ENCODE measurements around the gene RCN2. TPM values are rescaled to one million over a fixed set of nuclear protein-coding genes. Genes with fewer than 3 reads are reported as not detected.
A peak's percentile ranks its signal among the peaks of the same experiment; 100 is the strongest.

Gene RCN2
- total RNA-seq, 1 donor from 2014 or later: 111 TPM

DNA sequence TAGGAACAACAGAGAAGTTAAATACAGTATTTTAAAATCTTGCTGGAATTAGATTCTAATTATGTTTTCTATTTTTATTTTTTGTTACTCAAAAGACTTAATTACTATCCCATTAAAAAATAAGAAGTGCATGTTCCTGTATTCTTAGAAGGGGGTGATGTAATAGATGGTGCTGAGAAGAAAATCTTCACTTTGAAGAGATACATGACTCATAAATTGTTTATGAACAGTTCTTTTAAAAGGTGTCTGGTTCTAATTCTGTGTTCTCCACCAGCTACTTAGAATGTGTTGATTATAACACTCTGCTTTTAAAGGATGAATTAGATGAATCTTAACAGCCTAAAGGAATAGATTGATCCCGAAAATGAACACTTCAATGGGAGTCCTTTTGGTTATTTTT is 8.2 kb downstream of the RCN2 start:
- H3K36me3 Mint-ChIP-seq: peaks cover 39% of the 10 kb centered on the region

DNA sequence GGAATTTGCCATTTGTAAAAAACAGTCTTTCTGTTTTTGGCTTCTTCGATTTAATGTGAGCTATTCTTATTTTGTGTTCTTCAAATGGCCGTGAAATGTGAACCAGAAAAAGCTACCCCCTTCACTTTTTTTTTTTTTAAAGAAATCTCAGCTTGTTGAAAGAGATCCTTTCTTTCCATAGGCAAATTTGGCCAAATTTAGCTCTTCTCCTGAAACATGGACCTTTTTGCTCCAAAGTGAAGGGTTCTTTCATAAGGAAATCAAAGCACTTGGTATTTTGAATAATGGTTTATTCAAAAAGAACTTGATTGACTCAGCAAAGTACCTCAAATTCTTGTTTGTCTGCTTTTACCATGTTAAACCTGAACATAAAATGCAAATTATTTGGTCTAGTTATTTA is 10.1 kb downstream of the RCN2 start:
- H3K27me3 Mint-ChIP-seq (ENCODE audit: low read depth): no peaks in the 10 kb centered on the region
- peaks cover 35% of the 10 kb centered on the region for H3K36me3 Mint-ChIP-seq
- no peak overlapping the region for H3K27ac Mint-ChIP-seq
- no peak for DNase-seq (ENCODE audit: low spot score in 2 of 2, unreplicated experiment in 2 of 2)
- H3K4me3 Mint-ChIP-seq: no peak overlapping the region
- TF ChIP-seq, protein P1, sequence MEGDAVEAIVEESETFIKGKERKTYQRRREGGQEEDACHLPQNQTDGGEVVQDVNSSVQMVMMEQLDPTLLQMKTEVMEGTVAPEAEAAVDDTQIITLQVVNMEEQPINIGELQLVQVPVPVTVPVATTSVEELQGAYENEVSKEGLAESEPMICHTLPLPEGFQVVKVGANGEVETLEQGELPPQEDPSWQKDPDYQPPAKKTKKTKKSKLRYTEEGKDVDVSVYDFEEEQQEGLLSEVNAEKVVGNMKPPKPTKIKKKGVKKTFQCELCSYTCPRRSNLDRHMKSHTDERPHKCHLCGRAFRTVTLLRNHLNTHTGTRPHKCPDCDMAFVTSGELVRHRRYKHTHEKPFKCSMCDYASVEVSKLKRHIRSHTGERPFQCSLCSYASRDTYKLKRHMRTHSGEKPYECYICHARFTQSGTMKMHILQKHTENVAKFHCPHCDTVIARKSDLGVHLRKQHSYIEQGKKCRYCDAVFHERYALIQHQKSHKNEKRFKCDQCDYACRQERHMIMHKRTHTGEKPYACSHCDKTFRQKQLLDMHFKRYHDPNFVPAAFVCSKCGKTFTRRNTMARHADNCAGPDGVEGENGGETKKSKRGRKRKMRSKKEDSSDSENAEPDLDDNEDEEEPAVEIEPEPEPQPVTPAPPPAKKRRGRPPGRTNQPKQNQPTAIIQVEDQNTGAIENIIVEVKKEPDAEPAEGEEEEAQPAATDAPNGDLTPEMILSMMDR (IDR thresholded peaks at IDR 0.05; ENCODE audit: unreplicated experiment): no peak
- peaks cover 5% of the 10 kb centered on the region for H3K9me3 Mint-ChIP-seq
- H3K4me1 Mint-ChIP-seq: peaks cover 11% of the 10 kb centered on the region

More for the DNA sequence above, 8.2 kb downstream of the RCN2 start:
- no peak for DNase-seq (ENCODE audit: low spot score in 2 of 2, unreplicated experiment in 2 of 2)
- TF ChIP-seq, protein P1 (IDR thresholded peaks at IDR 0.05; ENCODE audit: unreplicated experiment): no peak
- Mint-ChIP-seq H3K27ac (no peak overlapping the region), H3K4me3 (no peak overlapping the region), H3K27me3 (ENCODE audit: low read depth) (no peaks in the 10 kb centered on the region), H3K4me1 (peaks cover 4% of the 10 kb centered on the region), H3K9me3 (peaks cover 5% of the 10 kb centered on the region)

DNA sequence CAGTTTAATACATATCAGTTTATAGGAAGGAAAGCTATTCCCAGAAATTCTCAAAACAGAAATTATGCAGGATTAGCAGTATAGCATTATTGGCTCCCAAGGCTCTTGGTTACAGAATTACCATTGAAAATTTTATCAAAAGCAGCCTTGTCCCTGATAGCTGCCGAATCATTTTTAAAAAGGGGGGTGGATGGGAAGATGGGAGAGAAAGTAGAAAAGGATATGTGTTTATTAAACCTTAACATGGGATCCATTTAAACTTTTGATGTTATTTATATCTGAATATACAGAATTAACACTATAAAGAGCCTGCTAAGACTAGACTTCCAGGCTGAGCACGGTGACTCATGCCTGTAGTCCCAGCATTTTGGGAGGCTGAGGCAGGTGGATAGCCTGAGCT is 10.8 kb downstream of the RCN2 start:
- TF ChIP-seq, protein P1 (IDR thresholded peaks at IDR 0.05; ENCODE audit: unreplicated experiment): no peak
- Mint-ChIP-seq H3K36me3 (peaks cover 33% of the 10 kb centered on the region), H3K4me1 (peaks cover 11% of the 10 kb centered on the region), H3K27ac (no peak overlapping the region), H3K4me3 (no peak overlapping the region), H3K27me3 (ENCODE audit: low read depth) (no peaks in the 10 kb centered on the region), H3K9me3 (peaks cover 5% of the 10 kb centered on the region)
- DNase-seq (ENCODE audit: low spot score in 2 of 2, unreplicated experiment in 2 of 2): no peak

DNA sequence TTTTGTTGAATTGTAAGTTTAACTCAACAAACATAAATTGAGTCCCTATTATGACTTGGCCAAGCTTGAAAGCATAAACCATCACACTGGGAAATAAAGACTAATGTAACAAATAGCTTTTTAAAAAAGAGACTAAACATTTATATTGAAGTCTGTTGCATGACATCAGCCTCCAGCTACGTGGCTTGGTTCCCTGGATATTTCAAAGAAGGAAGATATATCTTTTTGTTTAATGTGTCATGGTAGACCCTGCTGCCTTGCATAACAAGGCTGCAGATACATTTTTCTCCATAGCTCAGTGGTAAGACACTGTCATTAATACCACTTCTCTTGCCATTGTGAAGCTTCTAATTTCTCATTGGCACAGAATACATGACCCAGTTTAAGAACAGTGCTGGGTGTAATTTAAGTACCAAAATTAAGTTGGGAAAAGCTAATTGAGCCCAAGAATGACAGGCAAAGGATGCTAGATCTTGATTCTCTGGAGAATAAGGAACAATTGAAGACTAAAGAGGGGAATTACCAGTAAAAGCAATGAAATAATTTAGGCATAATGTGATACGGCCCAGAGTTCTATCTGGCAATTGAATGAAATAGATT is 14.0 kb downstream of the RCN2 start:
- Mint-ChIP-seq H3K4me1 (peaks cover 11% of the 10 kb centered on the region), H3K27ac (peak overlapping the region; percentile 45), H3K9me3 (peaks cover 5% of the 10 kb centered on the region), H3K36me3 (peaks cover 44% of the 10 kb centered on the region), H3K4me3 (no peak overlapping the region), H3K27me3 (ENCODE audit: low read depth) (no peaks in the 10 kb centered on the region)
- TF ChIP-seq, protein P1 (IDR thresholded peaks at IDR 0.05; ENCODE audit: unreplicated experiment): no peak
- no peak for DNase-seq (ENCODE audit: low spot score in 2 of 2, unreplicated experiment in 2 of 2)

DNA sequence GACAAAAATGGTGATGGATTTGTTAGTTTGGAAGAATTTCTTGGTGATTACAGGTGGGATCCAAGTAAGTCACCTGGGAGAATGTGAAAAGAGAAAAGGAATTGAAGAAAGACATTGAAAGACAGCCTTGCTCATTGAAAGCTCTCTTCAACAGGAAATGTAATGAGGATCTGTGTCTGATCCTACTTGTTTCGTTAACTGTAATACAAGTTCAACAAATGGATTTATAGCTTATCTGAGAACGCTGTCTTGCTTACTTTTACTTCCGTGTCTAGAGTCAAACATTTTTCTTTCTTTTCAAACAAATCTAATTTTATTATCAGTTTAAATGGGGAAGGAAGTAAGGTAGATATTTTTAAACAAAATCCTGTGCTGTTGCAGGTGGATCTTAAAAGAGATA is 15.9 kb downstream of the RCN2 start:
- no peak overlapping the region for H3K4me3 Mint-ChIP-seq
- DNase-seq (ENCODE audit: low spot score in 2 of 2, unreplicated experiment in 2 of 2): no peak
- peaks cover 11% of the 10 kb centered on the region for H3K4me1 Mint-ChIP-seq
- H3K27me3 Mint-ChIP-seq (ENCODE audit: low read depth): no peaks in the 10 kb centered on the region
- TF ChIP-seq, protein P1 (IDR thresholded peaks at IDR 0.05; ENCODE audit: unreplicated experiment): no peak
- H3K9me3 Mint-ChIP-seq: peaks cover 5% of the 10 kb centered on the region
- H3K36me3 Mint-ChIP-seq: peaks cover 42% of the 10 kb centered on the region
- H3K27ac Mint-ChIP-seq: no peak overlapping the region

DNA sequence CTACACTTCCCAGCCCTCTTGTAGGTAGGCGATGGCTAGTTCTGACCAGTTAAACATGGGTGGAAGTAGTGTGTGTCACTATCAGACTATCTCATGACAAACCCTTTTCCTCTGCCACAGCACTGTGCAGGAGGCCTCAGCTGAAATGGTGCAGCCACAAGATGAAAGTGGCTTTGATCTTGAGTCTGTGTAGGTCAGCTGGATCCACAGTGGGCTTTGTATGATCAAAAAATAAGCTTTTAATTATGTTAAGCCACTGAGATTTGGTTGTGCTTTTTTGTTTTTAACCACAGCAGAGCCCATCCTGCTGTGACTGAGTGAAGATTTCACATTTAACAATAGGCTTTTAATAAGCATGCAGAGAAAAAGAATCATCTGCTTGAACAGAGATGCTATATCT is 19.7 kb downstream of the RCN2 start:
- no peaks in the 10 kb centered on the region for H3K27me3 Mint-ChIP-seq (ENCODE audit: low read depth)
- H3K27ac Mint-ChIP-seq: peak overlapping the region; percentile 14
- H3K9me3 Mint-ChIP-seq: no peaks in the 10 kb centered on the region
- no peak for DNase-seq (ENCODE audit: low spot score in 2 of 2, unreplicated experiment in 2 of 2)
- peaks cover 5% of the 10 kb centered on the region for H3K4me1 Mint-ChIP-seq
- no peak overlapping the region for H3K4me3 Mint-ChIP-seq
- TF ChIP-seq, protein P1 (IDR thresholded peaks at IDR 0.05; ENCODE audit: unreplicated experiment): no peak
- peaks cover 22% of the 10 kb centered on the region for H3K36me3 Mint-ChIP-seq
